Stimulated activated CD4-positive, alpha-beta T cell treated with anti-CD3 and anti-CD28 coated beads, Interleukin-2, amount 100 ng/mL, for 24 hours (primary cell): ENCODE results near the gene ARHGAP25.

Experiments
- DNase-seq, 2 donors: peaks; one replicate each; pipeline ENCODE4 v3.0.0-alpha.2; 2020

The ARHGAP25 gene

GRCh38 chr2:68720665-68721064 is 13.9 kb upstream of the ARHGAP25 start:
- DNase-seq: no peak

- DNase-seq: no peak
These were observed 13.0 kb upstream of the ARHGAP25 start for GRCh38 chr2:68721482-68722101.

GRCh38 chr2:68722712-68723111 is 11.9 kb upstream of the ARHGAP25 start:
- no peak for DNase-seq

GRCh38 chr2:68723181-68723580 is 11.4 kb upstream of the ARHGAP25 start:
- DNase-seq: no peak

- no peak for DNase-seq
These were observed 8.5 kb upstream of the ARHGAP25 start for GRCh38 chr2:68726100-68726499.

GRCh38 chr2:68726608-68727367 is 7.8 kb upstream of the ARHGAP25 start:
- peak; percentile 80 to 84 for DNase-seq

GRCh38 chr2:68727683-68728375 is 6.8 kb upstream of the ARHGAP25 start:
- DNase-seq: no peak

- DNase-seq: no peak
These were observed 3.8 kb upstream of the ARHGAP25 start for GRCh38 chr2:68730828-68731227.

- DNase-seq: peak in 1 of 2 donors; percentile 15
These were observed 2.3 kb upstream of the ARHGAP25 start for GRCh38 chr2:68732036-68732932.

GRCh38 chr2:68733365-68733764 is 1.2 kb upstream of the ARHGAP25 start:
- DNase-seq: no peak

- peak in 1 of 2 donors; percentile 16 for DNase-seq
These were observed 435 bp upstream of the ARHGAP25 start for GRCh38 chr2:68734176-68734575.

- no peak for DNase-seq
These were observed 1.5 kb downstream of the ARHGAP25 start for GRCh38 chr2:68736086-68736485.

- peak in 1 of 2 donors; percentile 32 for DNase-seq
These were observed 3.1 kb downstream of the ARHGAP25 start for GRCh38 chr2:68737711-68738110.

- DNase-seq: peak in 1 of 2 donors; percentile 18
These were observed 4.4 kb downstream of the ARHGAP25 start for GRCh38 chr2:68738906-68739594.

GRCh38 chr2:68739595-68740399 is 5.2 kb downstream of the ARHGAP25 start:
- peak in 1 of 2 donors; percentile 21 for DNase-seq

- peak in 1 of 2 donors; percentile 14 for DNase-seq
These were observed 5.8 kb downstream of the ARHGAP25 start for GRCh38 chr2:68740400-68740914.

GRCh38 chr2:68741238-68741637 is 6.6 kb downstream of the ARHGAP25 start:
- peak in 1 of 2 donors; percentile 19 for DNase-seq

GRCh38 chr2:68741805-68742306 is 7.2 kb downstream of the ARHGAP25 start:
- DNase-seq: peak in 1 of 2 donors; percentile 17

GRCh38 chr2:68742626-68743415 is 8.2 kb downstream of the ARHGAP25 start:
- no peak for DNase-seq

GRCh38 chr2:68743531-68743930 is 8.9 kb downstream of the ARHGAP25 start:
- peak in 1 of 2 donors; percentile 6 for DNase-seq
